ENCODE results near the gene NUFIP1. TPM values are rescaled to one million over a fixed set of nuclear protein-coding genes. Genes with fewer than 3 reads are reported as not detected.

Gene NUFIP1
- total and polyA plus RNA-seq, 2 donors (not counting 3 experiments of a cell fraction or from before 2014, with no cell fraction given), result 1.4 to 6.9 TPM

GRCh38 chr13:44917589-44918325 is 71.5 kb downstream of the NUFIP1 start:
- TF ChIP-seq FOS (IDR thresholded peaks at IDR 0.05; ENCODE audit: borderline replicate concordance, insufficient read depth, low read length) (no peak), POLR2A (IDR thresholded peaks at IDR 0.05; ENCODE audit: low read depth, low read length) (no peak), EZH2 (IDR thresholded peaks at IDR 0.05; ENCODE audit: borderline replicate concordance, low read depth, low read length, severe bottlenecking) (no peak), POLR2AphosphoS5 (IDR thresholded peaks at IDR 0.05; ENCODE audit: insufficient read depth, low read depth, low read length) (peak; percentile 13), GATA2 (IDR thresholded peaks at IDR 0.05; ENCODE audit: insufficient read depth, insufficient read length, low read depth, low read length) (peak; percentile 34)
- TF ChIP-seq, protein P1, sequence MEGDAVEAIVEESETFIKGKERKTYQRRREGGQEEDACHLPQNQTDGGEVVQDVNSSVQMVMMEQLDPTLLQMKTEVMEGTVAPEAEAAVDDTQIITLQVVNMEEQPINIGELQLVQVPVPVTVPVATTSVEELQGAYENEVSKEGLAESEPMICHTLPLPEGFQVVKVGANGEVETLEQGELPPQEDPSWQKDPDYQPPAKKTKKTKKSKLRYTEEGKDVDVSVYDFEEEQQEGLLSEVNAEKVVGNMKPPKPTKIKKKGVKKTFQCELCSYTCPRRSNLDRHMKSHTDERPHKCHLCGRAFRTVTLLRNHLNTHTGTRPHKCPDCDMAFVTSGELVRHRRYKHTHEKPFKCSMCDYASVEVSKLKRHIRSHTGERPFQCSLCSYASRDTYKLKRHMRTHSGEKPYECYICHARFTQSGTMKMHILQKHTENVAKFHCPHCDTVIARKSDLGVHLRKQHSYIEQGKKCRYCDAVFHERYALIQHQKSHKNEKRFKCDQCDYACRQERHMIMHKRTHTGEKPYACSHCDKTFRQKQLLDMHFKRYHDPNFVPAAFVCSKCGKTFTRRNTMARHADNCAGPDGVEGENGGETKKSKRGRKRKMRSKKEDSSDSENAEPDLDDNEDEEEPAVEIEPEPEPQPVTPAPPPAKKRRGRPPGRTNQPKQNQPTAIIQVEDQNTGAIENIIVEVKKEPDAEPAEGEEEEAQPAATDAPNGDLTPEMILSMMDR (IDR thresholded peaks at IDR 0.05; ENCODE audit: extremely low read depth in 1 of 2, insufficient read depth in 1 of 2, low read depth in 1 of 2, low read length in 2 of 2), result peak; percentile 38 to 42
- TF ChIP-seq, protein P2, sequence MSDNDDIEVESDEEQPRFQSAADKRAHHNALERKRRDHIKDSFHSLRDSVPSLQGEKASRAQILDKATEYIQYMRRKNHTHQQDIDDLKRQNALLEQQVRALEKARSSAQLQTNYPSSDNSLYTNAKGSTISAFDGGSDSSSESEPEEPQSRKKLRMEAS (IDR thresholded peaks at IDR 0.05; ENCODE audit: insufficient read depth, insufficient read length), result peak; percentile 2
- no peaks in the 10 kb centered on the region for H3K36me3 ChIP-seq (ENCODE audit: control insufficient read depth in 2 of 2, extremely low read depth in 1 of 2, insufficient read depth in 2 of 2, low read length in 2 of 2)
- H3K27me3 ChIP-seq (ENCODE audit: control insufficient read depth in 2 of 2, insufficient read depth in 2 of 2, low read length in 2 of 2), result no peaks in the 10 kb centered on the region
- peak overlapping the region; percentile 95 for H3K27ac ChIP-seq (ENCODE audit: insufficient read depth, low read depth, low read length)
- peak overlapping the region; percentile 79 for H2AFZ ChIP-seq (ENCODE audit: low read depth, low read length)
- BruUV-seq (replicated peaks), result TSS peak; percentile 99
- no peaks in the 10 kb centered on the region for H3K79me2 ChIP-seq (ENCODE audit: control insufficient read depth, insufficient read depth, low read length)
- FAIRE-seq (peak; percentile 97), DNase-seq (ENCODE audit: low read depth, low spot score) (peak; percentile 98)
- intact Hi-C loops (cut with micrococcal nuclease) (loop anchor here (1.0 to 5.0 kb wide), 9 partner anchors 16 to 434 kb away; no protein-coding TSS in a partner anchor), dilution Hi-C loops (cut with MboI; ENCODE audit: extremely low pct_ligation_motif_present, low sequenced_read_pairs) (no loop called here)
- no peaks in the 10 kb centered on the region for H3K9me3 ChIP-seq (replicated peaks; ENCODE audit: control insufficient read depth, insufficient read depth, low read length)
- no peaks in the 10 kb centered on the region for H3K9me1 ChIP-seq (replicated peaks; ENCODE audit: control insufficient read depth, extremely low read depth, insufficient read depth, low read length)
- ChIA-PET POLR2A (interaction anchor here (1.2 kb wide), 1 partner anchor 15 kb away, joined by 8 read pairs; no protein-coding TSS in a partner anchor), CTCF (interaction anchor here (0.7 to 4.2 kb wide), 19 partner anchors 10 to 444 kb away, joined by 3 to 34 read pairs (median 5); no protein-coding TSS in a partner anchor)
- H3K9ac ChIP-seq (replicated peaks; ENCODE audit: extremely low read depth, insufficient read depth, low read length), result peak overlapping the region; percentile 86
- no peaks in the 10 kb centered on the region for H4K20me1 ChIP-seq (replicated peaks; ENCODE audit: control insufficient read depth, extremely low read depth, insufficient read depth, low read length)
- peaks cover 29% of the 10 kb centered on the region for H3K4me1 ChIP-seq (ENCODE audit: control insufficient read depth, extremely low read depth, insufficient read depth, low read length)
- peak overlapping the region; percentile 77 for H3K4me2 ChIP-seq (ENCODE audit: insufficient read depth, low read length)
- H3K4me3 ChIP-seq (replicated peaks in 1 of 3; ENCODE audit: insufficient read depth in 1 of 3, low read depth in 1 of 3, low read length in 3 of 3), result peak overlapping the region; percentile 4 to 66 (median 38)

Measured in endothelial cell of umbilical vein (primary cell).